Measurements from ENCODE around the gene IGF2R. TPM values are rescaled to one million over a fixed set of nuclear protein-coding genes. Genes with fewer than 3 reads are reported as not detected.

Gene IGF2R
- total RNA-seq (53.3 and 58.0 TPM in 2 replicates), polyA plus RNA-seq (9.5 and 11.5 TPM in 2 replicates), polyA minus RNA-seq (30.8 and 38.2 TPM in 2 replicates)
- total RNA-seq (2013) = 22.2 TPM

GRCh38 chr6:159968295-159969203, at the start of gene IGF2R:
IGF2R (plus strand) TSS chr6:159969082; CDS start chr6:159969247, 165 bp downstream.
- under 1% methylated on average over 57 of the region's 68 CpGs for WGBS (ENCODE audit: insufficient coverage)
- no peaks in the 10 kb centered on the region for H3K9me3 Mint-ChIP-seq (ENCODE audit: insufficient read depth)
- H3K4me1 Mint-ChIP-seq = peaks cover 35% of the 10 kb centered on the region
- TF ChIP-seq EZH2 (IDR thresholded peaks at IDR 0.05; ENCODE audit: borderline replicate concordance, insufficient read depth, low read depth, low read length, poor library complexity, severe bottlenecking) (no peak), CTCF (IDR thresholded peaks at IDR 0.05) (no peak)
- peak; percentile 87 for ATAC-seq (ENCODE audit: low read depth)
- peak within 1 kb of the TSS; percentile 73 to 75 for H3K27ac ChIP-seq (ENCODE audit: low read length in 2 of 2)
- H2AFZ ChIP-seq (ENCODE audit: insufficient read depth, low read depth, low read length, poor library complexity, severe bottlenecking) = peak within 1 kb of the TSS; percentile 82
- peak within 1 kb of the TSS; percentile 86 for H3K9ac ChIP-seq (ENCODE audit: low read length)
- H3K4me3 Mint-ChIP-seq = peak within 1 kb of the TSS; percentile 92
- DNase-seq = peak; percentile 94
- peak within 1 kb of the TSS; percentile 89 for H3K4me2 ChIP-seq (replicated peaks; ENCODE audit: low read depth, low read length, poor library complexity, severe bottlenecking)
- no peaks in the 10 kb centered on the region for H3K9me3 ChIP-seq (ENCODE audit: control extremely low read depth in 1 of 3, control insufficient read depth in 2 of 3, insufficient read depth in 1 of 3, low read length in 2 of 3)
- H3K4me1 ChIP-seq (ENCODE audit: control insufficient read depth in 2 of 2, insufficient read depth in 2 of 2, low read length in 2 of 2) = peaks cover 12 to 25% of the 10 kb centered on the region in 2 donors
- H3K27me3 ChIP-seq (replicated peaks in 1 of 4; ENCODE audit: control extremely low read depth in 1 of 4, control insufficient read depth in 3 of 4, insufficient read depth in 4 of 4, low read length in 3 of 4) = no peaks in the 10 kb centered on the region
- ChIA-PET CTCF (interaction anchor here (0.6 to 1.1 kb wide), 4 partner anchors 11 to 242 kb away, joined by 3 to 4 read pairs (median 3); partner anchors contain the start of gene WTAP), POLR2A (interaction anchor here (0.8 to 1.1 kb wide), 4 partner anchors 10 to 178 kb away, joined by 3 to 7 read pairs (median 4); partner anchors contain the start of gene MRPL18)
- no peaks in the 10 kb centered on the region for H3K27me3 Mint-ChIP-seq
- no peaks in the 10 kb centered on the region for H3K36me3 ChIP-seq (replicated peaks in 1 of 2; ENCODE audit: control extremely low read depth in 1 of 2, control insufficient read depth in 1 of 2, extremely low read depth in 1 of 2, insufficient read depth in 2 of 2, low read length in 1 of 2)
- peak within 1 kb of the TSS; percentile 92 for H3K27ac Mint-ChIP-seq
- peak within 1 kb of the TSS; percentile 54 to 85 (median 63) for H3K4me3 ChIP-seq (ENCODE audit: control extremely low read depth in 1 of 5, extremely low read depth in 1 of 5, insufficient read depth in 1 of 5, low read depth in 2 of 5, low read length in 4 of 5)
- peaks cover 45% of the 10 kb centered on the region for H3K79me2 ChIP-seq (ENCODE audit: control insufficient read depth, insufficient read depth, low read length)
- intact Hi-C loops (cut with micrococcal nuclease) = loop anchor here (1.0 to 2.0 kb wide), 5 partner anchors 11 to 276 kb away; partner anchors contain the start of genes ACAT2, SOD2 and WTAP
- H4K20me1 ChIP-seq (ENCODE audit: control insufficient read depth, insufficient read depth, low read length, poor library complexity, severe bottlenecking) = peaks cover 34% of the 10 kb centered on the region
